Measurements from ENCODE around the gene ESR2. TPM values are rescaled to one million over a fixed set of nuclear protein-coding genes. Genes with fewer than 3 reads are reported as not detected.
"Not testable (repeated sequence)": the region's sequence is repeated elsewhere in the genome, so short reads cannot be mapped to it uniquely, and the experiment has no call there.

Gene ESR2
- total RNA-seq, 1 experiment from 2014 or later = 0.74 TPM

- DNase-seq (ENCODE audit: low read depth) = no peak
Measured at GRCh38 chr14:64040044-64040443, 254.1 kb downstream of the ESR2 start.

- no peak for DNase-seq (ENCODE audit: low read depth)
Measured at GRCh38 chr14:64038841-64039542, 255.2 kb downstream of the ESR2 start.

GRCh38 chr14:64037869-64038745 is 256.1 kb downstream of the ESR2 start:
- not testable (repeated sequence) for DNase-seq (ENCODE audit: low read depth)

GRCh38 chr14:64035143-64035542 is 259.0 kb downstream of the ESR2 start:
- DNase-seq (ENCODE audit: low read depth) = no peak

Other genes starting within 250 kb of the ESR2 start
- 50.9 and 63.7 TPM in 2 replicates for gene MTHFD1, start 94.0 kb upstream of the ESR2 start, total RNA-seq (2014; rRNA removed; shearing (Covaris generic))
- 1.6 and 2.9 TPM in 2 replicates for gene AKAP5, start 171.1 kb upstream of the ESR2 start, total RNA-seq (2014; rRNA removed; shearing (Covaris generic))
- 2.0 and 2.8 TPM in 2 replicates for gene ZBTB25, start 209.5 kb upstream of the ESR2 start, total RNA-seq (2014; rRNA removed; shearing (Covaris generic))
- 31.3 and 47.0 TPM in 2 replicates for gene ZBTB1, start 210.4 kb upstream of the ESR2 start, total RNA-seq (2014; rRNA removed; shearing (Covaris generic))
- gene HSPA2, start 246.4 kb upstream of the ESR2 start, total RNA-seq (2014; rRNA removed; shearing (Covaris generic)) = 5.6 and 6.1 TPM in 2 replicates